HepG2 (cell line): Measurements from ENCODE around the gene MIF4GD. TPM values are rescaled to one million over a fixed set of nuclear protein-coding genes. Genes with fewer than 3 reads are reported as not detected.
A peak's percentile ranks its signal among the peaks of the same experiment; 100 is the strongest.

Experiments used
- CENPX ChIP-seq: sonication (generic); formaldehyde crosslinking; IDR thresholded peaks from 2 replicates; pipeline ENCODE4 v1.9.0; 2021; ENCODE audit warnings: mild to moderate bottlenecking, missing genetic modification reagents, moderate library complexity
- DRAP1 ChIP-seq: IDR thresholded peaks from 2 replicates; pipeline ENCODE4 v1.6.1; 2016; ENCODE audit warnings: missing genetic modification reagents, missing compliant biosample characterization
- RBM22 ChIP-seq: fragments of 200-400 bp; formaldehyde crosslinking; optimal IDR thresholded peaks from 2 replicates; pipeline ENCODE3; 2017; ENCODE audit warnings: mild to moderate bottlenecking, low read length, moderate library complexity
- RFX5 ChIP-seq: IDR thresholded peaks from 2 replicates; pipeline ENCODE4 v1.6.1; 2011; ENCODE audit warnings: low read depth, low read length, improper control_type of control experiment
- SETDB1 ChIP-seq: sonication (generic); formaldehyde crosslinking; IDR thresholded peaks from 2 replicates; pipeline ENCODE4 v1.5.1; 2020; ENCODE audit warnings: missing genetic modification reagents, mild to moderate bottlenecking, borderline replicate concordance
- SMC3 ChIP-seq: IDR thresholded peaks from 2 replicates; pipeline ENCODE4 v1.6.1; 2011; ENCODE audit warnings: low read length, improper control_type of control experiment
- ZNF142 ChIP-seq: sonication (generic); formaldehyde crosslinking; IDR thresholded peaks from 2 replicates; pipeline ENCODE4 v1.4.0; 2020; ENCODE audit warnings: missing genetic modification reagents
- ZNF296 ChIP-seq: sonication (generic); formaldehyde crosslinking; conservative IDR thresholded peaks from 2 replicates; pipeline ENCODE4 v1.5.0; 2020; ENCODE audit warnings: mild to moderate bottlenecking, missing genetic modification reagents
- ZNF326 ChIP-seq: sonication (generic); formaldehyde crosslinking; IDR thresholded peaks from 2 replicates; pipeline ENCODE4 v1.4.0; 2020; ENCODE audit warnings: missing genetic modification reagents, borderline replicate concordance
- ZNF720 ChIP-seq: sonication (generic); formaldehyde crosslinking; IDR thresholded peaks from 2 replicates; pipeline ENCODE4 v1.4.0; 2020; ENCODE audit warnings: missing genetic modification reagents
- ZNF772 ChIP-seq: sonication (generic); formaldehyde crosslinking; IDR thresholded peaks from 2 replicates; pipeline ENCODE4 v1.5.0; 2020; ENCODE audit warnings: mild to moderate bottlenecking, missing genetic modification reagents
- ZNF883 ChIP-seq: sonication (generic); formaldehyde crosslinking; IDR thresholded peaks from 2 replicates; pipeline ENCODE4 v1.5.1; 2020; ENCODE audit warnings: mild to moderate bottlenecking, missing genetic modification reagents; ENCODE audit errors: not compliant biosample characterization
- polyA plus RNA-seq, 8 experiments: library from polyadenylated mRNA; depleted of rRNA in 3 of 8; stranded (reverse) in 7 of 8; unstranded in 1 of 8; fragments of >200 nt; fragmentation: Illumina TruSeq in 4 of 8; extraction: Trizol in 4 of 8; gene quantifications; 2 replicates each; pipeline versions ENCODE4 v1.2.1 to v1.2.3, GENCODE V29; 2011 to 2016; ENCODE audit warnings: low read depth in 4 of 8, missing spikeins in 1 of 8, mixed read lengths in 1 of 8; ENCODE audit not compliant: insufficient read depth in 1 of 8
- total RNA-seq, 5 experiments: library from RNA; depleted of rRNA; stranded (reverse); fragments of >200 nt; fragmentation: Illumina TruSeq; extraction: Trizol; gene quantifications; 2 replicates each; pipeline ENCODE4 v1.2.3, GENCODE V29; 2016; ENCODE audit warnings: low read depth in 1 of 5
- TF ChIP-seq, protein P1 (sequence below): sonication (generic); formaldehyde crosslinking; IDR thresholded peaks from one replicate; pipeline ENCODE4 v1.5.1; 2020; ENCODE audit warnings: mild to moderate bottlenecking, missing genetic modification reagents; ENCODE audit errors: not compliant biosample characterization

MIF4GD gene
- total and polyA plus RNA-seq, 2 of the 13 experiments (the other 11 are each of a cell fraction or from before 2014, with no cell fraction given), result 14.0 to 28.0 TPM

DNA sequence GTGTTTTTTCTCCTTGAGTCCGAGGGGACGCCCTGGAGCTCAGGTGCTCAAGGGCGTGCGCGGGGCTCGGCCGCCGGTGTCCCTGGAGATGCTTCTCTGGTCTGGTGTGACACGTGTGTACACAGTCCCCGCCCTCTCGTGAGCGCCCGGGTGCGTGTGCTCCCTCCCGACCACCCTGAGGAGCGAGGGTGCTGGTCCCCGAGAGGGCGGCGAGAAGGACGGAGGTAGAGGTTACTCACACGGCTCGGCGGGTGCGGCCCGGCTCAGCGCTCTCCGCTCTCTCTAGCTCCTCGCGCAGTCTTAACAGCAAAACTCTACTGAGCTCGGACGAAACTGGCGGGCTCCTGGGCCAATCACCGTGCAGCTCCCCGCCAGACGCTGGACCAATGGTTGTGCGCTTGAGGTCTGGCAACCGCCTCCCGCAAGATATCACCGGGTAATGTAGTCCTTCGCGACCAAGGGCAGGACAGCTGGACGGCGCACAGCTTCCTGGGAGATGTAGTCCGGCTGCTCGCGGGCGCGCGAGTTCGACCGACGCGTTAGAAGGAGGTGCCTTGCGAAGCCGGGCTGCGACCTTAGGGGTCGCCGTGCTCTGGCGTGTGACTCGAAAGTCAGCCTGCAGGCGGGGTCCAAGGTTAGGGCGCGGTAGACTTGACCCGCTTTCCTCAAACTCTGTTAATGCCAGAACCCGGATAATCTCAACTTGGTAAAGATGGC lies 18.2 kb upstream of the MIF4GD start, which contains the start of gene SLC25A19 (continued):
- TF ChIP-seq, protein P1, sequence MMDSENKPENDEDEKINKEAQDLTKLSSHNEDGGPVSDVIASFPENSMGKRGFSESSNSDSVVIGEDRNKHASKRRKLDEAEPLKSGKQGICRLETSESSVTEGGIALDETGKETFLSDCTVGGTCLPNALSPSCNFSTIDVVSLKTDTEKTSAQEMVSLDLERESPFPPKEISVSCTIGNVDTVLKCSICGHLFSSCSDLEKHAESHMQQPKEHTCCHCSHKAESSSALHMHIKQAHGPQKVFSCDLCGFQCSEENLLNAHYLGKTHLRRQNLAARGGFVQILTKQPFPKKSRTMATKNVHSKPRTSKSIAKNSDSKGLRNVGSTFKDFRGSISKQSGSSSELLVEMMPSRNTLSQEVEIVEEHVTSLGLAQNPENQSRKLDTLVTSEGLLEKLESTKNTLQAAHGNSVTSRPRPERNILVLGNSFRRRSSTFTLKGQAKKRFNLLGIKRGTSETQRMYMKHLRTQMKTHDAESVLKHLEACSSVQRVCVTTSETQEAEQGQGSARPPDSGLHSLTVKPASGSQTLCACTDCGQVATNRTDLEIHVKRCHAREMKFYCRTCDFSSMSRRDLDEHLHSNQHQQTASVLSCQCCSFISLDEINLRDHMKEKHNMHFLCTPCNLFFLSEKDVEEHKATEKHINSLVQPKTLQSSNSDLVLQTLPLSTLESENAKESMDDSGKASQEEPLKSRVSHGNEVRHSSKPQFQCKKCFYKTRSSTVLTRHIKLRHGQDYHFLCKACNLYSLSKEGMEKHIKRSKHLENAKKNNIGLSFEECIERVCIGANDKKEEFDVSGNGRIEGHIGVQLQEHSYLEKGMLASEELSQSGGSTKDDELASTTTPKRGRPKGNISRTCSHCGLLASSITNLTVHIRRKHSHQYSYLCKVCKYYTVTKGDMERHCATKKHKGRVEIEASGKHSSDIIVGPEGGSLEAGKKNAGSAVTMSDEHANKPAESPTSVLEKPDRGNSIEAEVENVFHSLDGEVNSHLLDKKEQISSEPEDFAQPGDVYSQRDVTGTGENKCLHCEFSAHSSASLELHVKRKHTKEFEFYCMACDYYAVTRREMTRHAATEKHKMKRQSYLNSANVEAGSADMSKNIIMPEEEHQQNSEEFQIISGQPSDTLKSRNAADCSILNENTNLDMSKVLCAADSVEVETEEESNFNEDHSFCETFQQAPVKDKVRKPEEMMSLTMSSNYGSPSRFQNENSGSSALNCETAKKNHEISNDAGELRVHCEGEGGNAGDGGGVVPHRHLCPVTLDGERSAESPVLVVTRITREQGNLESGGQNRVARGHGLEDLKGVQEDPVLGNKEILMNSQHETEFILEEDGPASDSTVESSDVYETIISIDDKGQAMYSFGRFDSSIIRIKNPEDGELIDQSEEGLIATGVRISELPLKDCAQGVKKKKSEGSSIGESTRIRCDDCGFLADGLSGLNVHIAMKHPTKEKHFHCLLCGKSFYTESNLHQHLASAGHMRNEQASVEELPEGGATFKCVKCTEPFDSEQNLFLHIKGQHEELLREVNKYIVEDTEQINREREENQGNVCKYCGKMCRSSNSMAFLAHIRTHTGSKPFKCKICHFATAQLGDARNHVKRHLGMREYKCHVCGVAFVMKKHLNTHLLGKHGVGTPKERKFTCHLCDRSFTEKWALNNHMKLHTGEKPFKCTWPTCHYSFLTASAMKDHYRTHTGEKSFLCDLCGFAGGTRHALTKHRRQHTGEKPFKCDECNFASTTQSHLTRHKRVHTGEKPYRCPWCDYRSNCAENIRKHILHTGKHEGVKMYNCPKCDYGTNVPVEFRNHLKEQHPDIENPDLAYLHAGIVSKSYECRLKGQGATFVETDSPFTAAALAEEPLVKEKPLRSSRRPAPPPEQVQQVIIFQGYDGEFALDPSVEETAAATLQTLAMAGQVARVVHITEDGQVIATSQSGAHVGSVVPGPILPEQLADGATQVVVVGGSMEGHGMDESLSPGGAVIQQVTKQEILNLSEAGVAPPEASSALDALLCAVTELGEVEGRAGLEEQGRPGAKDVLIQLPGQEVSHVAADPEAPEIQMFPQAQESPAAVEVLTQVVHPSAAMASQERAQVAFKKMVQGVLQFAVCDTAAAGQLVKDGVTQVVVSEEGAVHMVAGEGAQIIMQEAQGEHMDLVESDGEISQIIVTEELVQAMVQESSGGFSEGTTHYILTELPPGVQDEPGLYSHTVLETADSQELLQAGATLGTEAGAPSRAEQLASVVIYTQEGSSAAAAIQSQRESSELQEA (CRISPR knock-in tag), result peak; percentile 84
- TF ChIP-seq ZNF296 (CRISPR knock-in tag), result peak; percentile 11; the same call in 1 of the 2 replicates
- peak; percentile 17; the same call in 1 of the 2 replicates for TF ChIP-seq SMC3
- no peak for TF ChIP-seq ZNF720 (CRISPR knock-in tag)
- TF ChIP-seq SETDB1 (CRISPR knock-in tag), result no peak
- TF ChIP-seq RFX5, result peak; percentile 74; the same call in 1 of the 2 replicates
- no peak for TF ChIP-seq RBM22
- peak; percentile 72 for TF ChIP-seq ZNF772 (CRISPR knock-in tag)
- peak; percentile 93 for TF ChIP-seq DRAP1 (CRISPR knock-in tag)
- TF ChIP-seq ZNF883 (CRISPR knock-in tag), result peak; percentile 48
- no peak for TF ChIP-seq ZNF326 (CRISPR knock-in tag)
- peak; percentile 90 for TF ChIP-seq ZNF142 (CRISPR knock-in tag)
- TF ChIP-seq CENPX, result no peak
